Measurements from ENCODE around the gene TMEM45B.

DNA sequence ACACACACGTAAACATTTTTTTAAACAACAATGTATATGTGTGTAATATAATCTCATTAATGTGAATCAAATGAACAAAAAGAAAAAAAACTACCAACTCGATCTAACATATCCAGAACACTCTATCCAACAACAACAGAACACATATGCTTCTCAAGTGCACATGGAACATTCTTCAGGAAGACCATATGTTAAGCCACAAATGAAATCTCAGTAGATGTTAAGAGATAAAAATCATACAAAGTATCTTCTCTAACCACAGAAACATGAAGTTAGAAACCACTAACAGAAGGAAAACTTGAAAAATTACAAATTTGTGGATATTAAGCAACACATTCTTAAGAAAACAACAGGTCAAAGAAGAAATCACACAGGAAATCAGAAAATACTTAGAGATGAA lies 25.5 kb upstream of the TMEM45B start:
- TF ChIP-seq CTCF (IDR thresholded peaks at IDR 0.05), result no peak
- TF ChIP-seq POLR2AphosphoS5 (IDR thresholded peaks at IDR 0.05), result no peak

Data from upper lobe of left lung (tissue), 4 donors.